ENCODE measurements around the gene TERC. TPM values are rescaled to one million over a fixed set of nuclear protein-coding genes. Genes with fewer than 3 reads are reported as not detected.

Gene TERC
- total and polyA plus RNA-seq, 10 of the 15 experiments (the other 5 are each of a cell fraction or from before 2014, with no cell fraction given): 0.43 to 125 (median 6.2) TPM; not detected in 4

- no peak for FAIRE-seq
- no TSS peak for BruUV-seq (replicated peaks)
- peaks cover 4% of the 10 kb centered on the region; the same call in 1 of the 2 replicates for H3K4me1 ChIP-seq (ENCODE audit: control insufficient read depth, insufficient read depth, low read length)
Observed at GRCh38 chr3:169750665-169751064, 14.2 kb downstream of the TERC start.

GRCh38 chr3:169748670-169749069 is 16.2 kb downstream of the TERC start:
- ChIA-PET POLR2A (no interaction called here), RAD21 (ENCODE audit: unreplicated experiment) (no interaction called here), CTCF (interaction anchor here (0.6 kb wide), 1 partner anchor 24 kb away, joined by 4 read pairs; no protein-coding TSS in a partner anchor), SMC1A (ENCODE audit: uncharacterized antibody, unreplicated experiment) (no interaction called here)
- no peak overlapping the region for H3K9ac ChIP-seq (ENCODE audit: control insufficient read depth, insufficient read depth, low read length)
- no peaks in the 10 kb centered on the region for H3K36me3 ChIP-seq (ENCODE audit: control insufficient read depth in 2 of 2, insufficient read depth in 2 of 2, low read length in 1 of 2)
- H4K20me1 ChIP-seq (ENCODE audit: control insufficient read depth, insufficient read depth): no peaks in the 10 kb centered on the region
- H2AFZ ChIP-seq (ENCODE audit: control insufficient read depth, low read depth, low read length): no peak overlapping the region
- no peaks in the 10 kb centered on the region for H3K79me2 ChIP-seq (ENCODE audit: control insufficient read depth, insufficient read depth, low read length)
- ATAC-seq: no peak
- peaks cover 4% of the 10 kb centered on the region; the same call in 1 of the 2 replicates for H3K4me1 ChIP-seq (ENCODE audit: control insufficient read depth, insufficient read depth, low read length)
- FAIRE-seq: no peak
- BruUV-seq (replicated peaks): no TSS peak
- intact Hi-C loops (cut with micrococcal nuclease; ENCODE audit: unreplicated experiment) (loop anchor here (5.0 kb wide), 1 partner anchor 601 kb away; no protein-coding TSS in a partner anchor), in situ Hi-C loops (cut with MboI) (no loop called here)
- H3K9me3 ChIP-seq (replicated peaks; ENCODE audit: control insufficient read depth, insufficient read depth, low read length): no peaks in the 10 kb centered on the region
- WGBS (ENCODE audit: insufficient coverage, insufficient replicate concordance, low lambda C conversion rate, missing lambda C conversion rate): 0% methylated on average over 3 of the region's 3 CpGs
- no peaks in the 10 kb centered on the region for H3K27me3 ChIP-seq (replicated peaks in 1 of 2; ENCODE audit: control insufficient read depth in 2 of 2, insufficient read depth in 2 of 2, low read length in 1 of 2)
- no peak overlapping the region for H3K27ac ChIP-seq (ENCODE audit: control insufficient read depth, insufficient read depth)
- no peak for TF ChIP-seq ZBTB4 (CRISPR knock-in tag; IDR thresholded peaks at IDR 0.05)
- no peak for TF ChIP-seq EGR1 (IDR thresholded peaks at IDR 0.05; ENCODE audit: borderline replicate concordance in 1 of 2, low read depth in 2 of 2, low read length in 2 of 2)
- TF ChIP-seq, protein P1, sequence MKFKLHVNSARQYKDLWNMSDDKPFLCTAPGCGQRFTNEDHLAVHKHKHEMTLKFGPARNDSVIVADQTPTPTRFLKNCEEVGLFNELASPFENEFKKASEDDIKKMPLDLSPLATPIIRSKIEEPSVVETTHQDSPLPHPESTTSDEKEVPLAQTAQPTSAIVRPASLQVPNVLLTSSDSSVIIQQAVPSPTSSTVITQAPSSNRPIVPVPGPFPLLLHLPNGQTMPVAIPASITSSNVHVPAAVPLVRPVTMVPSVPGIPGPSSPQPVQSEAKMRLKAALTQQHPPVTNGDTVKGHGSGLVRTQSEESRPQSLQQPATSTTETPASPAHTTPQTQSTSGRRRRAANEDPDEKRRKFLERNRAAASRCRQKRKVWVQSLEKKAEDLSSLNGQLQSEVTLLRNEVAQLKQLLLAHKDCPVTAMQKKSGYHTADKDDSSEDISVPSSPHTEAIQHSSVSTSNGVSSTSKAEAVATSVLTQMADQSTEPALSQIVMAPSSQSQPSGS (IDR thresholded peaks at IDR 0.05; ENCODE audit: low read length): no peak
- TF ChIP-seq IRF3 (IDR thresholded peaks at IDR 0.05): no peak
- H3K4me2 ChIP-seq (ENCODE audit: control insufficient read depth, insufficient read depth): no peak overlapping the region
- H3K4me3 ChIP-seq: no peak overlapping the region
- DNase-seq (ENCODE audit: low read depth, low spot score): no peak

More at GRCh38 chr3:169750665-169751064, 14.2 kb downstream of the TERC start:
- H3K36me3 ChIP-seq (ENCODE audit: control insufficient read depth in 2 of 2, insufficient read depth in 2 of 2, low read length in 1 of 2): no peaks in the 10 kb centered on the region
- ATAC-seq: no peak
- intact Hi-C loops (cut with micrococcal nuclease; ENCODE audit: unreplicated experiment) (no loop called here), in situ Hi-C loops (cut with MboI) (no loop called here)
- peak overlapping the region; percentile 54; the same call in 1 of the 2 replicates for H3K4me2 ChIP-seq (ENCODE audit: control insufficient read depth, insufficient read depth)
- no peak for DNase-seq (ENCODE audit: low read depth, low spot score)
- WGBS (ENCODE audit: insufficient coverage, insufficient replicate concordance, low lambda C conversion rate, missing lambda C conversion rate): 0% methylated on average over 2 of the region's 2 CpGs
- TF ChIP-seq ZZZ3 (IDR thresholded peaks at IDR 0.05; ENCODE audit: control insufficient read depth, insufficient read length, low read depth) (no peak), SMC3 (IDR thresholded peaks at IDR 0.05; ENCODE audit: borderline replicate concordance, low read length) (no peak), KLF5 (IDR thresholded peaks at IDR 0.05; ENCODE audit: partially characterized antibody) (no peak)
- TF ChIP-seq, protein P2, sequence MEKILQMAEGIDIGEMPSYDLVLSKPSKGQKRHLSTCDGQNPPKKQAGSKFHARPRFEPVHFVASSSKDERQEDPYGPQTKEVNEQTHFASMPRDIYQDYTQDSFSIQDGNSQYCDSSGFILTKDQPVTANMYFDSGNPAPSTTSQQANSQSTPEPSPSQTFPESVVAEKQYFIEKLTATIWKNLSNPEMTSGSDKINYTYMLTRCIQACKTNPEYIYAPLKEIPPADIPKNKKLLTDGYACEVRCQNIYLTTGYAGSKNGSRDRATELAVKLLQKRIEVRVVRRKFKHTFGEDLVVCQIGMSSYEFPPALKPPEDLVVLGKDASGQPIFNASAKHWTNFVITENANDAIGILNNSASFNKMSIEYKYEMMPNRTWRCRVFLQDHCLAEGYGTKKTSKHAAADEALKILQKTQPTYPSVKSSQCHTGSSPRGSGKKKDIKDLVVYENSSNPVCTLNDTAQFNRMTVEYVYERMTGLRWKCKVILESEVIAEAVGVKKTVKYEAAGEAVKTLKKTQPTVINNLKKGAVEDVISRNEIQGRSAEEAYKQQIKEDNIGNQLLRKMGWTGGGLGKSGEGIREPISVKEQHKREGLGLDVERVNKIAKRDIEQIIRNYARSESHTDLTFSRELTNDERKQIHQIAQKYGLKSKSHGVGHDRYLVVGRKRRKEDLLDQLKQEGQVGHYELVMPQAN (conservative IDR thresholded peaks at IDR 0.05): no peak
- no peak overlapping the region for H2AFZ ChIP-seq (ENCODE audit: control insufficient read depth, low read depth, low read length)
- no peak overlapping the region for H3K9ac ChIP-seq (ENCODE audit: control insufficient read depth, insufficient read depth, low read length)
- H3K9me3 ChIP-seq (replicated peaks; ENCODE audit: control insufficient read depth, insufficient read depth, low read length): no peaks in the 10 kb centered on the region
- 0 out of 4 replicates have a peak, but pooled peaks cover 0 to 2% of the 10 kb centered on the region in 2 experiments for H3K27me3 ChIP-seq (replicated peaks in 1 of 2; ENCODE audit: control insufficient read depth in 2 of 2, insufficient read depth in 2 of 2, low read length in 1 of 2)
- POLR2A ChIA-PET: no interaction called here
- no peaks in the 10 kb centered on the region for H3K79me2 ChIP-seq (ENCODE audit: control insufficient read depth, insufficient read depth, low read length)
- SMC1A ChIA-PET (ENCODE audit: uncharacterized antibody, unreplicated experiment): no interaction called here
- CTCF ChIA-PET: no interaction called here
- no peaks in the 10 kb centered on the region for H4K20me1 ChIP-seq (ENCODE audit: control insufficient read depth, insufficient read depth)
- no peak overlapping the region for H3K4me3 ChIP-seq
- H3K27ac ChIP-seq (ENCODE audit: control insufficient read depth, insufficient read depth): no peak overlapping the region
- RAD21 ChIA-PET (ENCODE audit: unreplicated experiment): no interaction called here

Data from GM12878 (cell line).